ENCODE results near the gene SOBP.

The SOBP gene

GRCh38 chr6:107601406-107601805, 111.5 kb downstream of the SOBP start:
- DNase-seq (ENCODE audit: low spot score), result no peak
- POLR2A ChIA-PET (ENCODE audit: low non-redundant PET), result no interaction called here
- no peak overlapping the region; the same call in 1 of the 2 replicates for H3K27ac ChIP-seq

GRCh38 chr6:107602321-107603005, 112.5 kb downstream of the SOBP start:
- ChIA-PET POLR2A (ENCODE audit: low non-redundant PET) (no interaction called here), CTCF (interaction anchor here (0.6 kb wide), 1 partner anchor 363 kb away, joined by 4 read pairs; no protein-coding TSS in a partner anchor)
- no peak for TF ChIP-seq CTCF (conservative IDR thresholded peaks at IDR 0.05; ENCODE audit: low read depth)
- DNase-seq (ENCODE audit: low spot score), result no peak
- no peak overlapping the region for H3K27ac ChIP-seq

More at GRCh38 chr6:107601406-107601805, 111.5 kb downstream of the SOBP start:
- TF ChIP-seq CTCF (conservative IDR thresholded peaks at IDR 0.05; ENCODE audit: low read depth), result no peak
- CTCF ChIA-PET, result interaction anchor here (0.6 to 0.7 kb wide), 3 partner anchors 37 to 362 kb away, joined by 3 to 4 read pairs (median 3); no protein-coding TSS in a partner anchor

- no peak overlapping the region for H3K27ac ChIP-seq
- POLR2A ChIA-PET (ENCODE audit: low non-redundant PET), result no interaction called here
- DNase-seq (ENCODE audit: low spot score), result no peak
- CTCF ChIA-PET, result no interaction called here
- no peak for TF ChIP-seq CTCF (conservative IDR thresholded peaks at IDR 0.05; ENCODE audit: low read depth)
These were observed 113.1 kb downstream of the SOBP start for GRCh38 chr6:107603006-107603370.

- TF ChIP-seq CTCF (conservative IDR thresholded peaks at IDR 0.05; ENCODE audit: low read depth), result no peak
- ChIA-PET POLR2A (ENCODE audit: low non-redundant PET) (no interaction called here), CTCF (interaction anchor here (0.8 kb wide), 1 partner anchor 88 kb away, joined by 3 read pairs; no protein-coding TSS in a partner anchor)
These were observed 114.6 kb downstream of the SOBP start for GRCh38 chr6:107604549-107604948.

GRCh38 chr6:107606407-107606806, 116.5 kb downstream of the SOBP start:
- ChIA-PET POLR2A (ENCODE audit: low non-redundant PET) (no interaction called here), CTCF (interaction anchor here (1.1 kb wide), 1 partner anchor 68 kb away, joined by 3 read pairs; no protein-coding TSS in a partner anchor)
- H3K27ac ChIP-seq, result no peak overlapping the region
- TF ChIP-seq CTCF (conservative IDR thresholded peaks at IDR 0.05; ENCODE audit: low read depth), result no peak
- DNase-seq (ENCODE audit: low spot score), result no peak

More at GRCh38 chr6:107604549-107604948, 114.6 kb downstream of the SOBP start:
- DNase-seq (ENCODE audit: low spot score), result no peak
- no peak overlapping the region for H3K27ac ChIP-seq

GRCh38 chr6:107607116-107607515, 117.2 kb downstream of the SOBP start:
- no peak for DNase-seq (ENCODE audit: low spot score)
- TF ChIP-seq CTCF (conservative IDR thresholded peaks at IDR 0.05; ENCODE audit: low read depth), result no peak
- no peak overlapping the region for H3K27ac ChIP-seq
- CTCF ChIA-PET, result interaction anchor here (1.1 kb wide), 1 partner anchor 67 kb away, joined by 3 read pairs; no protein-coding TSS in a partner anchor
- POLR2A ChIA-PET (ENCODE audit: low non-redundant PET), result no interaction called here
